OCI-LY7 (cell line): ENCODE results near the gene HOXB1. TPM values are rescaled to one million over a fixed set of nuclear protein-coding genes. Genes with fewer than 3 reads are reported as not detected.

Experiments used
- BruUV-seq: library from RNA; stranded (reverse); fragments of 400-500 nt; replicated peaks from 2 replicates; lab custom pipeline; 2021; lab: Mats Ljungman, UMichigan
- CTCF ChIA-PET: fragments of 300-600 bp; sonication (Branson Sonifier 250); formaldehyde crosslinking; loops from one replicate; lab custom pipeline; 2022; ENCODE audit warnings: antibody characterized with exemption; ENCODE audit not compliant: unreplicated experiment; lab: Charles Lee
- POLR2A ChIA-PET: fragments of 300-600 bp; sonication (Branson Sonifier 250); formaldehyde crosslinking; loops from one replicate; lab custom pipeline; 2022; ENCODE audit warnings: antibody characterized with exemption; lab: Charles Lee
- DNase-seq: peaks from one replicate; pipeline ENCODE4 v3.0.0-alpha.2; 2015; ENCODE audit warnings: low spot score
- H2AFZ ChIP-seq: fragments of 200-600 bp; sonication (generic), shearing (Covaris generic); 2 replicates; pipeline ENCODE4 v1.6.1; 2014; ENCODE audit warnings: mild to moderate bottlenecking, antibody characterized with exemption, low read length, moderate library complexity
- H3K27ac ChIP-seq: fragments of 200-600 bp; sonication (generic); 2 replicates; pipeline ENCODE4 v1.5.1; 2014; ENCODE audit warnings: mixed run types, low read depth, mild to moderate bottlenecking, moderate library complexity, low read length, inconsistent platforms; ENCODE audit not compliant: poor library complexity, severe bottlenecking
- H3K36me3 ChIP-seq: fragments of 200-600 bp; sonication (generic); 2 replicates; pipeline ENCODE4 v1.6.1; 2014; ENCODE audit warnings: mild to moderate bottlenecking, antibody characterized with exemption, low read length, moderate library complexity, mixed read lengths; ENCODE audit not compliant: insufficient read depth
- H3K4me1 ChIP-seq: fragments of 200-600 bp; sonication (generic); 2 replicates; pipeline ENCODE4 v1.5.1; 2014; ENCODE audit warnings: mild to moderate bottlenecking, low read length; ENCODE audit not compliant: insufficient read depth, poor library complexity, severe bottlenecking
- H3K4me2 ChIP-seq: fragments of 200-600 bp; sonication (generic); 2 replicates; pipeline ENCODE4 v1.6.1; 2014; ENCODE audit warnings: mild to moderate bottlenecking, low read length
- H3K4me3 ChIP-seq: fragments of 200-600 bp; sonication (generic); 2 replicates; pipeline ENCODE4 v1.5.1; 2014; ENCODE audit warnings: mild to moderate bottlenecking, low read depth, low read length; ENCODE audit not compliant: poor library complexity, severe bottlenecking
- H3K79me2 ChIP-seq: fragments of 200-600 bp; sonication (generic); 2 replicates; pipeline ENCODE4 v1.6.1; 2016; ENCODE audit warnings: low read depth, mild to moderate bottlenecking, low read length, moderate library complexity, mixed read lengths; ENCODE audit not compliant: insufficient read depth
- H3K9me2 ChIP-seq: fragments of 200-600 bp; sonication (generic); 2 replicates; pipeline ENCODE4 v1.6.1; 2016; ENCODE audit warnings: mild to moderate bottlenecking, low read length, mixed read lengths; ENCODE audit not compliant: insufficient read depth
- H3K9me3 ChIP-seq: fragments of 200-600 bp; sonication (generic); 2 replicates; pipeline ENCODE4 v1.6.1; 2014; ENCODE audit warnings: mild to moderate bottlenecking, mixed run types, low read length, mixed read lengths
- H4K20me1 ChIP-seq: fragments of 200-600 bp; sonication (generic); 2 replicates; pipeline ENCODE4 v1.6.1; 2014; ENCODE audit warnings: mild to moderate bottlenecking, antibody characterized with exemption, low read length, moderate library complexity, mixed read lengths; ENCODE audit not compliant: insufficient read depth
- CTCF ChIP-seq: fragments of 200-600 bp; sonication (generic); conservative IDR thresholded peaks from 2 replicates; pipeline ENCODE4 v1.5.1; 2014; ENCODE audit warnings: mild to moderate bottlenecking, antibody characterized with exemption, low read length, moderate library complexity, mixed read lengths
- EZH2phosphoT487 ChIP-seq: fragments of 200-600 bp; sonication (generic); IDR thresholded peaks from 2 replicates; pipeline ENCODE4 v1.6.1; 2018; ENCODE audit warnings: low read depth, borderline replicate concordance, mild to moderate bottlenecking, mixed run types, antibody characterized with exemption, low read length, moderate library complexity, mixed read lengths
- intact Hi-C: fragments of 100-400 bp; cut with micrococcal nuclease; formaldehyde crosslinking; loops from one replicate; pipeline ENCODE4 v1.10.0; 2022; ENCODE audit not compliant: unreplicated experiment
- total RNA-seq, 2 experiments: library from RNA; depleted of rRNA in 1 of 2; stranded (reverse); fragments of >200 nt in 1 of 2; shearing (Covaris generic) in 1 of 2; gene quantifications; 2 replicates each; pipeline ENCODE4 v1.2.3, GENCODE V29; 2014 to 2022

The HOXB1 gene
- total RNA-seq, 2 experiments from 2014 or later = not detected

GRCh38 chr17:48551214-48551555, 20.4 kb upstream of the HOXB1 start:
- POLR2A ChIA-PET = no interaction called here
- no peak overlapping the region for H3K27ac ChIP-seq
- H3K79me2 ChIP-seq = no peaks in the 10 kb centered on the region
- DNase-seq = no peak
- CTCF ChIA-PET = no interaction called here
- peaks cover 12% of the 10 kb centered on the region; the same call in 1 of the 2 replicates for H3K36me3 ChIP-seq
- no TSS peak for BruUV-seq
- no peak overlapping the region for H3K4me2 ChIP-seq
- no peak overlapping the region for H2AFZ ChIP-seq
- TF ChIP-seq CTCF = no peak
- no peaks in the 10 kb centered on the region for H3K4me1 ChIP-seq
- no peaks in the 10 kb centered on the region for H3K9me3 ChIP-seq
- H3K9me2 ChIP-seq = no peaks in the 10 kb centered on the region
- intact Hi-C loops = no loop called here
- no peak overlapping the region for H3K4me3 ChIP-seq
- no peaks in the 10 kb centered on the region for H4K20me1 ChIP-seq

GRCh38 chr17:48550502-48551213, 19.8 kb upstream of the HOXB1 start:
- no peak for TF ChIP-seq EZH2phosphoT487
- no peak for TF ChIP-seq CTCF
- POLR2A ChIA-PET = no interaction called here
- Histone ChIP-seq H3K9me2 (no peaks in the 10 kb centered on the region), H3K9me3 (no peaks in the 10 kb centered on the region), H3K36me3 (peaks cover 12% of the 10 kb centered on the region; the same call in 1 of the 2 replicates), H3K4me1 (no peaks in the 10 kb centered on the region), H3K79me2 (no peaks in the 10 kb centered on the region), H2AFZ (no peak overlapping the region), H3K4me2 (no peak overlapping the region), H4K20me1 (no peaks in the 10 kb centered on the region), H3K4me3 (no peak overlapping the region), H3K27ac (no peak overlapping the region)
- no peak for DNase-seq
- CTCF ChIA-PET = no interaction called here
- intact Hi-C loops = no loop called here
- no TSS peak for BruUV-seq

GRCh38 chr17:48549914-48550501, 19.2 kb upstream of the HOXB1 start:
- no peak for DNase-seq
- TF ChIP-seq CTCF = no peak
- no peak for TF ChIP-seq EZH2phosphoT487
- no peaks in the 10 kb centered on the region for H3K9me2 ChIP-seq
- no TSS peak for BruUV-seq
- no peak overlapping the region for H3K4me3 ChIP-seq
- no peaks in the 10 kb centered on the region for H3K4me1 ChIP-seq
- ChIA-PET CTCF (no interaction called here), POLR2A (no interaction called here)
- intact Hi-C loops = no loop called here
- H3K27ac ChIP-seq = no peak overlapping the region
- H4K20me1 ChIP-seq = no peaks in the 10 kb centered on the region
- no peaks in the 10 kb centered on the region for H3K9me3 ChIP-seq
- no peak overlapping the region for H2AFZ ChIP-seq
- no peak overlapping the region for H3K4me2 ChIP-seq
- peaks cover 12% of the 10 kb centered on the region; the same call in 1 of the 2 replicates for H3K36me3 ChIP-seq
- no peaks in the 10 kb centered on the region for H3K79me2 ChIP-seq
